ENCODE measurements around the gene PDE11A. TPM values are rescaled to one million over a fixed set of nuclear protein-coding genes. Genes with fewer than 3 reads are reported as not detected.

The PDE11A gene
- total and polyA plus RNA-seq, 2 of the 8 experiments (the other 6 are each of a cell fraction or from before 2014, with no cell fraction given), result 0.19 to 0.23 TPM

GRCh38 chr2:177881921-177882320 lies 190.7 kb downstream of the PDE11A start:
- TF ChIP-seq ASH2L (IDR thresholded peaks at IDR 0.05; ENCODE audit: low read length), result no peak
- TF ChIP-seq CEBPB (IDR thresholded peaks at IDR 0.05; ENCODE audit: low read depth, low read length), result no peak
- TF ChIP-seq ATF3 (IDR thresholded peaks at IDR 0.05; ENCODE audit: insufficient read depth, low read depth, low read length), result no peak
- no peak for TF ChIP-seq KDM1A (IDR thresholded peaks at IDR 0.05; ENCODE audit: borderline replicate concordance, low read length)
- TF ChIP-seq BRCA1 (IDR thresholded peaks at IDR 0.05; ENCODE audit: low read depth, low read length), result no peak
- no peak for TF ChIP-seq HDAC6 (IDR thresholded peaks at IDR 0.05; ENCODE audit: low read depth, low read length)
- Histone ChIP-seq H3K27ac (ENCODE audit: low read depth, low read length) (no peak overlapping the region), H3K27me3 (replicated peaks in 1 of 4; ENCODE audit: control insufficient read depth in 3 of 4, extremely low read depth in 1 of 4, insufficient read depth in 3 of 4, low read length in 3 of 4) (no peaks in the 10 kb centered on the region; a peak in 1 of 7 replicates), H3K4me2 (ENCODE audit: insufficient read depth in 1 of 2, low read depth in 2 of 2, low read length in 2 of 2) (no peak overlapping the region), H4K91ac (replicated peaks; ENCODE audit: insufficient read length, low read length) (no peak overlapping the region), H3K79me2 (ENCODE audit: control insufficient read depth in 1 of 2, insufficient read depth in 2 of 2, low read length in 2 of 2) (no peaks in the 10 kb centered on the region), H3K56ac (replicated peaks; ENCODE audit: insufficient read length, low read depth, low read length) (no peak overlapping the region), H3K79me1 (ENCODE audit: low read depth, low read length) (no peaks in the 10 kb centered on the region), H3K9ac (replicated peaks in 1 of 4; ENCODE audit: extremely low read depth in 1 of 4, low read depth in 3 of 4, low read length in 3 of 4) (no peak overlapping the region), H4K5ac (ENCODE audit: insufficient read length, low read depth, low read length) (no peak overlapping the region), H3K4me3 (ENCODE audit: extremely low read depth in 1 of 4, insufficient read depth in 2 of 4, low read depth in 3 of 4, low read length in 4 of 4) (no peak overlapping the region), H3K23ac (ENCODE audit: insufficient read length) (no peak overlapping the region), H3K4me1 (replicated peaks in 1 of 4; ENCODE audit: control insufficient read depth in 3 of 4, insufficient read depth in 4 of 4, low read length in 3 of 4) (no peaks in the 10 kb centered on the region), H3K36me3 (ENCODE audit: control insufficient read depth in 2 of 4, insufficient read depth in 4 of 4, low read length in 3 of 4) (no peaks in the 10 kb centered on the region), H2AFZ (ENCODE audit: low read length) (no peak overlapping the region), H2BK5ac (ENCODE audit: low read depth, low read length) (no peak overlapping the region), H4K8ac (ENCODE audit: extremely low read depth, insufficient read depth, low read length) (no peak overlapping the region), H2BK20ac (ENCODE audit: low read length) (no peak overlapping the region), H2BK120ac (replicated peaks; ENCODE audit: low read depth, low read length) (no peak overlapping the region), H3K14ac (ENCODE audit: insufficient read length) (no peak overlapping the region), H3K18ac (ENCODE audit: extremely low read depth, low read length) (no peak overlapping the region), H3K4ac (replicated peaks; ENCODE audit: insufficient read length, low read depth, low read length) (no peak overlapping the region), H2AK5ac (ENCODE audit: low read depth, low read length) (no peak overlapping the region), H3K9me3 (ENCODE audit: insufficient read depth in 2 of 2, low read depth in 1 of 2, low read length in 1 of 2) (no peaks in the 10 kb centered on the region; a peak in 1 of 4 replicates), H2BK15ac (ENCODE audit: low read length) (no peak overlapping the region), H2BK12ac (ENCODE audit: low read depth, low read length) (no peak overlapping the region), H3K23me2 (ENCODE audit: low read depth, low read length) (no peaks in the 10 kb centered on the region), H4K20me1 (replicated peaks in 1 of 2; ENCODE audit: control insufficient read depth in 1 of 2, insufficient read depth in 2 of 2, low read length in 2 of 2) (no peaks in the 10 kb centered on the region)
- WGBS, 2 experiments (ENCODE audit: extremely low coverage in 1 of 2, insufficient coverage in 1 of 2, insufficient read length in 1 of 2, insufficient replicate concordance in 2 of 2, low coverage in 1 of 2, low lambda C conversion rate in 2 of 2, missing lambda C conversion rate in 1 of 2), result 88% methylated on average over 2 of the region's 2 CpGs; no CpG with 5 or more reads in 1 of the 2 experiments
- CTCF ChIA-PET (ENCODE audit: partially characterized antibody), result interaction anchor here (0.5 kb wide), 1 partner anchor 826 kb away, joined by 3 read pairs; no protein-coding TSS in a partner anchor
- FAIRE-seq (no peak), DNase-seq (ENCODE audit: low read depth in 1 of 2, low spot score in 2 of 2) (no peak)
- POLR2A ChIA-PET (ENCODE audit: partially characterized antibody), result no interaction called here

Data from H1 (cell line).